Sigmoid colon (tissue), 4 donors: ENCODE measurements around the gene LCT.

Source experiments
- EP300 ChIP-seq, 4 donors: sonication (generic); formaldehyde crosslinking; IDR thresholded peaks; one replicate each; pipeline ENCODE4 v1.6.1; 2017; ENCODE audit warnings: antibody characterized with exemption in 4 of 4
- POLR2A ChIP-seq, 2 donors: fragments of 450-650 bp; IDR thresholded peaks; one replicate each; pipeline ENCODE4 v1.6.1; 2016; ENCODE audit warnings: antibody characterized with exemption in 2 of 2, mild to moderate bottlenecking in 2 of 2, moderate library complexity in 2 of 2
- TF ChIP-seq, protein P1 (sequence below), 4 experiments: fragments of 450-650 bp in 3 of 4; fragments of 200-600 bp in 1 of 4; IDR thresholded peaks; one replicate each; pipeline ENCODE4 v1.5.1; 2016 to 2019; ENCODE audit warnings: antibody characterized with exemption in 4 of 4, mild to moderate bottlenecking in 3 of 4, moderate library complexity in 2 of 4

DNA sequence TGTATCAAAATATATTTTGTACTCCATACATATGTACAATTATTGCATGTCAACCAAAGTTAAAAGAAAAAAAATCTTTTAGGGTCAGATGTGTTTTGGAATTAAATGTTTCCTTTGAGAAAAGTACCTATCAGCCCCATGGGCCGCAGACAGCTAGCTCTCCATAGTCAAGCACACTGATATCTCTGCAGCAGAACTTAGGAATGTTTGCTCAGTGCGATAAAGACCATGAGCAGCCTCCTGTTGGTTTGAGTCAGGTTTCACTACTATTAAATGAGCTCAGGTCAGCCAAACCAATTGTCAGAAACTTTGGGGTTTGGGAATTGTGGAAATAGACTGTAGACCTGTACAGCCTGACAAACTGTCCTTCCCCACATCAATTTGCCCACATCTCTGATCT lies 33.7 kb downstream of the LCT start:
- TF ChIP-seq POLR2A (IDR thresholded peaks at IDR 0.05) (no peak), EP300 (IDR thresholded peaks at IDR 0.05) (no peak)
- TF ChIP-seq, protein P1, sequence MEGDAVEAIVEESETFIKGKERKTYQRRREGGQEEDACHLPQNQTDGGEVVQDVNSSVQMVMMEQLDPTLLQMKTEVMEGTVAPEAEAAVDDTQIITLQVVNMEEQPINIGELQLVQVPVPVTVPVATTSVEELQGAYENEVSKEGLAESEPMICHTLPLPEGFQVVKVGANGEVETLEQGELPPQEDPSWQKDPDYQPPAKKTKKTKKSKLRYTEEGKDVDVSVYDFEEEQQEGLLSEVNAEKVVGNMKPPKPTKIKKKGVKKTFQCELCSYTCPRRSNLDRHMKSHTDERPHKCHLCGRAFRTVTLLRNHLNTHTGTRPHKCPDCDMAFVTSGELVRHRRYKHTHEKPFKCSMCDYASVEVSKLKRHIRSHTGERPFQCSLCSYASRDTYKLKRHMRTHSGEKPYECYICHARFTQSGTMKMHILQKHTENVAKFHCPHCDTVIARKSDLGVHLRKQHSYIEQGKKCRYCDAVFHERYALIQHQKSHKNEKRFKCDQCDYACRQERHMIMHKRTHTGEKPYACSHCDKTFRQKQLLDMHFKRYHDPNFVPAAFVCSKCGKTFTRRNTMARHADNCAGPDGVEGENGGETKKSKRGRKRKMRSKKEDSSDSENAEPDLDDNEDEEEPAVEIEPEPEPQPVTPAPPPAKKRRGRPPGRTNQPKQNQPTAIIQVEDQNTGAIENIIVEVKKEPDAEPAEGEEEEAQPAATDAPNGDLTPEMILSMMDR (IDR thresholded peaks at IDR 0.05), result no peak
